Activated naive CD4-positive, alpha-beta T cell treated with anti-CD3 and anti-CD28 coated beads for 36 hours (primary cell): ENCODE data around the gene TWNK. TPM values are rescaled to one million over a fixed set of nuclear protein-coding genes. Genes with fewer than 3 reads are reported as not detected.
"Not testable (repeated sequence)": the region's sequence is repeated elsewhere in the genome, so short reads cannot be mapped to it uniquely, and the experiment has no call there.

Source experiments
- CTCF ChIA-PET: fragments of 350-600 bp; sonication (Branson Sonifier 250); formaldehyde crosslinking; loops from one replicate; lab custom pipeline; 2021; ENCODE audit warnings: antibody characterized with exemption; lab: Charles Lee
- DNase-seq: peaks from one replicate; pipeline ENCODE4 v3.0.0-alpha.2; 2020
- H3K27ac Mint-ChIP-seq: one replicate; pipeline ENCODE4 v1.8.0; 2021; ENCODE audit warnings: mild to moderate bottlenecking, mixed read lengths
- H3K27me3 Mint-ChIP-seq: one replicate; pipeline ENCODE4 v1.8.0; 2021; ENCODE audit warnings: low read depth, mixed read lengths
- H3K36me3 Mint-ChIP-seq: one replicate; pipeline ENCODE4 v1.8.0; 2021; ENCODE audit warnings: low read depth, mixed read lengths
- H3K4me1 Mint-ChIP-seq: one replicate; pipeline ENCODE4 v1.8.0; 2021; ENCODE audit warnings: low read depth, mixed read lengths
- H3K4me3 Mint-ChIP-seq: one replicate; pipeline ENCODE4 v1.8.0; 2021; ENCODE audit warnings: mild to moderate bottlenecking, moderate library complexity, mixed read lengths
- H3K9me3 Mint-ChIP-seq: one replicate; pipeline ENCODE4 v1.8.0; 2021; ENCODE audit warnings: mixed read lengths
- intact Hi-C: fragments of 100-400 bp; cut with micrococcal nuclease; formaldehyde crosslinking; loops from one replicate; pipeline ENCODE4 v1.15.1; 2023
- total RNA-seq, 2 experiments: library from RNA; stranded (reverse); gene quantifications; one replicate each; pipeline ENCODE4 v1.2.3, GENCODE V29; 2021

The TWNK gene
- total RNA-seq, 2 experiments from 2014 or later, result 10.4 to 11.4 TPM

GRCh38 chr10:101029520-101030295 lies 42.4 kb downstream of the TWNK start:
- Mint-ChIP-seq H3K4me1 (peaks cover 12% of the 10 kb centered on the region), H3K9me3 (no peaks in the 10 kb centered on the region), H3K27me3 (no peaks in the 10 kb centered on the region), H3K36me3 (no peaks in the 10 kb centered on the region), H3K4me3 (no peak overlapping the region), H3K27ac (no peak overlapping the region)
- no peak for DNase-seq
- intact Hi-C loops, result no loop called here
- CTCF ChIA-PET, result interaction anchor here (0.7 to 7.8 kb wide), 7 partner anchors 10 to 32 kb away, joined by 3 to 88 read pairs (median 6); no protein-coding TSS in a partner anchor

GRCh38 chr10:101030496-101031127 lies 43.3 kb downstream of the TWNK start:
- H3K4me3 Mint-ChIP-seq, result peak overlapping the region; percentile 73
- CTCF ChIA-PET, result interaction anchor here (0.9 to 7.8 kb wide), 11 partner anchors 9 to 112 kb away, joined by 3 to 88 read pairs (median 6); no protein-coding TSS in a partner anchor
- DNase-seq, result no peak
- H3K36me3 Mint-ChIP-seq, result no peaks in the 10 kb centered on the region
- no peaks in the 10 kb centered on the region for H3K9me3 Mint-ChIP-seq
- intact Hi-C loops, result loop anchor here (1.0 kb wide), 4 partner anchors 30 to 117 kb away; partner anchors contain the start of genes MRPL43 and TWNK
- H3K27ac Mint-ChIP-seq, result no peak overlapping the region
- peaks cover 12% of the 10 kb centered on the region for H3K4me1 Mint-ChIP-seq
- H3K27me3 Mint-ChIP-seq, result no peaks in the 10 kb centered on the region

GRCh38 chr10:101031128-101031795 lies 43.9 kb downstream of the TWNK start, which contains the start of the genes PDZD7 and SFXN3:
PDZD7 (minus strand) TSS chr10:101031129; CDS start chr10:101030219, 910 bp downstream.
SFXN3 (plus strand) TSS chr10:101031234; CDS start chr10:101034695, 3,461 bp downstream.
- peak; percentile 97 for DNase-seq
- CTCF ChIA-PET, result interaction anchor here (0.9 to 7.8 kb wide), 14 partner anchors 9 to 111 kb away, joined by 3 to 88 read pairs (median 7); no protein-coding TSS in a partner anchor
- H3K27me3 Mint-ChIP-seq, result no peaks in the 10 kb centered on the region
- H3K4me1 Mint-ChIP-seq, result peaks cover 12% of the 10 kb centered on the region
- peak within 1 kb of the TSS; percentile 64 for H3K27ac Mint-ChIP-seq
- H3K36me3 Mint-ChIP-seq, result no peaks in the 10 kb centered on the region
- H3K4me3 Mint-ChIP-seq, result peak within 1 kb of the TSS; percentile 73
- intact Hi-C loops, result loop anchor here (1.0 kb wide), 4 partner anchors 29 to 118 kb away; partner anchors contain the start of genes MRPL43 and TWNK
- no peaks in the 10 kb centered on the region for H3K9me3 Mint-ChIP-seq

GRCh38 chr10:101031796-101032636 lies 44.7 kb downstream of the TWNK start:
- intact Hi-C loops, result loop anchor here (1.0 kb wide), 5 partner anchors 10 to 119 kb away; partner anchors contain the start of genes MRPL43 and TWNK
- peak overlapping the region; percentile 73 for H3K4me3 Mint-ChIP-seq
- DNase-seq, result peak; percentile 81
- H3K27me3 Mint-ChIP-seq, result no peaks in the 10 kb centered on the region
- CTCF ChIA-PET, result interaction anchor here (0.8 to 7.8 kb wide), 12 partner anchors 10 to 110 kb away, joined by 3 to 88 read pairs (median 8); no protein-coding TSS in a partner anchor
- H3K27ac Mint-ChIP-seq, result peak overlapping the region; percentile 68
- H3K9me3 Mint-ChIP-seq, result no peaks in the 10 kb centered on the region
- peaks cover 12% of the 10 kb centered on the region for H3K4me1 Mint-ChIP-seq
- peaks cover 3% of the 10 kb centered on the region for H3K36me3 Mint-ChIP-seq

- H3K27me3 Mint-ChIP-seq, result no peaks in the 10 kb centered on the region
- DNase-seq, result peak; percentile 61
- intact Hi-C loops, result loop anchor here (1.0 kb wide), 1 partner anchor 10 kb away; no protein-coding TSS in a partner anchor
- peak overlapping the region; percentile 73 for H3K4me3 Mint-ChIP-seq
- CTCF ChIA-PET, result interaction anchor here (0.8 to 7.8 kb wide), 7 partner anchors 10 to 35 kb away, joined by 3 to 88 read pairs (median 10); no protein-coding TSS in a partner anchor
- H3K4me1 Mint-ChIP-seq, result peaks cover 12% of the 10 kb centered on the region
- no peaks in the 10 kb centered on the region for H3K9me3 Mint-ChIP-seq
- peaks cover 5% of the 10 kb centered on the region for H3K36me3 Mint-ChIP-seq
- peak overlapping the region; percentile 68 for H3K27ac Mint-ChIP-seq
These were observed 45.4 kb downstream of the TWNK start for GRCh38 chr10:101032637-101033224.

GRCh38 chr10:101033276-101033675 lies 45.9 kb downstream of the TWNK start:
- Mint-ChIP-seq H3K27ac (no peak overlapping the region), H3K36me3 (peaks cover 5% of the 10 kb centered on the region), H3K27me3 (no peaks in the 10 kb centered on the region), H3K4me1 (peaks cover 12% of the 10 kb centered on the region), H3K4me3 (no peak overlapping the region), H3K9me3 (no peaks in the 10 kb centered on the region)
- DNase-seq, result no peak
- intact Hi-C loops, result no loop called here
- CTCF ChIA-PET, result interaction anchor here (1.9 to 3.9 kb wide), 2 partner anchors 9 to 30 kb away, joined by 8 to 37 read pairs; no protein-coding TSS in a partner anchor

- peaks cover 12% of the 10 kb centered on the region for H3K4me1 Mint-ChIP-seq
- H3K4me3 Mint-ChIP-seq, H3K27ac Mint-ChIP-seq, H3K36me3 Mint-ChIP-seq, H3K9me3 Mint-ChIP-seq, H3K27me3 Mint-ChIP-seq, intact Hi-C loops, DNase-seq: not testable (repeated sequence)
- CTCF ChIA-PET, result interaction anchor here (0.7 to 2.9 kb wide), 8 partner anchors 8 to 108 kb away, joined by 3 to 13 read pairs (median 3); no protein-coding TSS in a partner anchor
These were observed 47.1 kb downstream of the TWNK start for GRCh38 chr10:101034404-101034803.

GRCh38 chr10:101035314-101035713 lies 48.0 kb downstream of the TWNK start:
- Mint-ChIP-seq H3K27ac (no peak overlapping the region), H3K4me1 (peaks cover 12% of the 10 kb centered on the region), H3K9me3 (no peaks in the 10 kb centered on the region), H3K27me3 (no peaks in the 10 kb centered on the region), H3K36me3 (peaks cover 7% of the 10 kb centered on the region), H3K4me3 (no peak overlapping the region)
- DNase-seq, result no peak
- intact Hi-C loops, result no loop called here
- CTCF ChIA-PET, result interaction anchor here (0.9 to 2.9 kb wide), 5 partner anchors 7 to 28 kb away, joined by 3 to 13 read pairs (median 6); no protein-coding TSS in a partner anchor

GRCh38 chr10:101035916-101036702 lies 48.8 kb downstream of the TWNK start:
- H3K27me3 Mint-ChIP-seq, result no peaks in the 10 kb centered on the region
- H3K4me1 Mint-ChIP-seq, result peaks cover 11% of the 10 kb centered on the region
- no peak overlapping the region for H3K4me3 Mint-ChIP-seq
- no peaks in the 10 kb centered on the region for H3K9me3 Mint-ChIP-seq
- no peak overlapping the region for H3K27ac Mint-ChIP-seq
- CTCF ChIA-PET, result interaction anchor here (1.2 to 2.9 kb wide), 3 partner anchors 14 to 20 kb away, joined by 4 to 13 read pairs (median 6); no protein-coding TSS in a partner anchor
- DNase-seq, result no peak
- intact Hi-C loops, result no loop called here
- peaks cover 7% of the 10 kb centered on the region for H3K36me3 Mint-ChIP-seq

GRCh38 chr10:101036726-101037125 lies 49.4 kb downstream of the TWNK start:
- CTCF ChIA-PET, result interaction anchor here (0.7 to 2.9 kb wide), 4 partner anchors 13 to 24 kb away, joined by 3 to 13 read pairs (median 5); no protein-coding TSS in a partner anchor
- peaks cover 18% of the 10 kb centered on the region for H3K4me1 Mint-ChIP-seq

More at GRCh38 chr10:101036726-101037125, 49.4 kb downstream of the TWNK start:
- no peak for DNase-seq
- Mint-ChIP-seq H3K9me3 (no peaks in the 10 kb centered on the region), H3K27ac (no peak overlapping the region), H3K27me3 (no peaks in the 10 kb centered on the region), H3K4me3 (no peak overlapping the region), H3K36me3 (peaks cover 7% of the 10 kb centered on the region)
- intact Hi-C loops, result no loop called here
